A673 (cell line): ENCODE data around the gene URB1. TPM values are rescaled to one million over a fixed set of nuclear protein-coding genes. Genes with fewer than 3 reads are reported as not detected.

Source experiments
- BruUV-seq: library from RNA; stranded (reverse); fragments of 400-500 nt; replicated peaks from 2 replicates; lab custom pipeline; 2021; lab: Mats Ljungman, UMichigan
- CTCF ChIA-PET: fragments of 300-600 bp; sonication (Branson Sonifier 250); formaldehyde crosslinking; loops from one replicate; lab custom pipeline; 2022; ENCODE audit warnings: antibody characterized with exemption; lab: Charles Lee
- POLR2A ChIA-PET: fragments of 300-600 bp; sonication (Branson Sonifier 250); formaldehyde crosslinking; loops from one replicate; lab custom pipeline; 2022; ENCODE audit warnings: antibody characterized with exemption; ENCODE audit not compliant: low non-redundant PET; lab: Charles Lee
- DNase-seq: peaks from one replicate; pipeline ENCODE4 v3.0.0-alpha.2; 2015; ENCODE audit warnings: low spot score
- H3K27ac ChIP-seq: fragments of 200-600 bp; sonication (generic); 2 replicates; pipeline ENCODE4 v1.5.1; 2016; ENCODE audit warnings: mixed run types, low read depth, mild to moderate bottlenecking, mixed read lengths, antibody characterized with exemption, low read length; ENCODE audit not compliant: poor library complexity, severe bottlenecking
- H3K27me3 ChIP-seq: fragments of 200-600 bp; sonication (generic); replicated peaks from 2 replicates; pipeline ENCODE4 v1.6.1; 2017; ENCODE audit warnings: mixed run types, low read depth, mild to moderate bottlenecking, mixed read lengths, antibody characterized with exemption, low read length; ENCODE audit not compliant: insufficient read depth, poor library complexity
- H3K36me3 ChIP-seq: fragments of 200-600 bp; sonication (generic); 2 replicates; pipeline ENCODE4 v1.6.1; 2016; ENCODE audit warnings: mixed run types, mild to moderate bottlenecking, mixed read lengths, antibody characterized with exemption, low read length; ENCODE audit not compliant: insufficient read depth, poor library complexity, severe bottlenecking
- H3K4me1 ChIP-seq: fragments of 200-600 bp; sonication (generic); 2 replicates; pipeline ENCODE4 v1.6.1; 2017; ENCODE audit warnings: mixed run types, mild to moderate bottlenecking, mixed read lengths, antibody characterized with exemption, low read length; ENCODE audit not compliant: insufficient read depth, poor library complexity, severe bottlenecking
- H3K4me3 ChIP-seq: fragments of 200-600 bp; sonication (generic); 2 replicates; pipeline ENCODE4 v1.5.1; 2016; ENCODE audit warnings: low read depth, mixed run types, mild to moderate bottlenecking, mixed read lengths, low read length; ENCODE audit not compliant: poor library complexity, severe bottlenecking
- H3K9me3 ChIP-seq: fragments of 200-600 bp; sonication (generic); 2 replicates; pipeline ENCODE4 v1.6.1; 2016; ENCODE audit warnings: mixed run types, low read depth, mild to moderate bottlenecking, mixed read lengths, antibody characterized with exemption, low read length; ENCODE audit not compliant: poor library complexity, severe bottlenecking
- CTCF ChIP-seq: fragments of 300-800, 200-600 bp; sonication (generic); conservative IDR thresholded peaks from 2 replicates; pipeline ENCODE4 v1.5.1; 2017; ENCODE audit warnings: low read depth, mild to moderate bottlenecking, antibody characterized with exemption, low read length, moderate library complexity, mixed read lengths
- EZH2 ChIP-seq: fragments of 200-600 bp; sonication (generic); IDR thresholded peaks from 2 replicates; pipeline ENCODE4 v1.6.1; 2017; ENCODE audit warnings: borderline replicate concordance, low read depth, mild to moderate bottlenecking, mixed read lengths, antibody characterized with exemption, low read length; ENCODE audit not compliant: poor library complexity, severe bottlenecking
- intact Hi-C: fragments of 100-400 bp; cut with micrococcal nuclease; formaldehyde crosslinking; loops from one replicate; pipeline ENCODE4 v1.10.0; 2022; ENCODE audit not compliant: unreplicated experiment
- total RNA-seq: library from RNA; stranded (reverse); gene quantifications from 2 replicates; pipeline ENCODE4 v1.2.3, GENCODE V29; 2021

The URB1 gene
- total RNA-seq, 1 experiment from 2014 or later, result 30.5 TPM

- intact Hi-C loops, result no loop called here
- Histone ChIP-seq H3K36me3 (peaks cover 82% of the 10 kb centered on the region), H3K27ac (no peak overlapping the region), H3K4me3 (no peak overlapping the region), H3K27me3 (no peaks in the 10 kb centered on the region), H3K4me1 (no peaks in the 10 kb centered on the region), H3K9me3 (no peaks in the 10 kb centered on the region)
- ChIA-PET POLR2A (no interaction called here), CTCF (no interaction called here)
- DNase-seq, result no peak
- no peak for TF ChIP-seq EZH2
- TF ChIP-seq CTCF, result no peak
- no TSS peak for BruUV-seq
Observed at GRCh38 chr21:32367158-32367557, 25.7 kb downstream of the URB1 start.

GRCh38 chr21:32366191-32366590 lies 26.6 kb downstream of the URB1 start:
- H3K9me3 ChIP-seq, result no peaks in the 10 kb centered on the region
- no peak for DNase-seq
- intact Hi-C loops, result no loop called here
- TF ChIP-seq EZH2, result no peak
- no peak for TF ChIP-seq CTCF
- H3K27me3 ChIP-seq, result no peaks in the 10 kb centered on the region
- POLR2A ChIA-PET, result no interaction called here
- H3K4me1 ChIP-seq, result no peaks in the 10 kb centered on the region
- no TSS peak for BruUV-seq
- H3K36me3 ChIP-seq, result peaks cover 80% of the 10 kb centered on the region
- no peak overlapping the region for H3K27ac ChIP-seq
- no peak overlapping the region for H3K4me3 ChIP-seq
- CTCF ChIA-PET, result no interaction called here

- Histone ChIP-seq H3K9me3 (no peaks in the 10 kb centered on the region), H3K4me1 (no peaks in the 10 kb centered on the region), H3K36me3 (peaks cover 85% of the 10 kb centered on the region), H3K27ac (no peak overlapping the region), H3K4me3 (no peak overlapping the region), H3K27me3 (no peaks in the 10 kb centered on the region)
- CTCF ChIA-PET, result no interaction called here
- no TSS peak for BruUV-seq
- intact Hi-C loops, result no loop called here
- TF ChIP-seq EZH2 (no peak), CTCF (no peak)
- POLR2A ChIA-PET, result no interaction called here
- no peak for DNase-seq
Observed at GRCh38 chr21:32364796-32365195, 28.0 kb downstream of the URB1 start.
